H1 (cell line): Measurements from ENCODE around the gene MKNK2. TPM values are rescaled to one million over a fixed set of nuclear protein-coding genes. Genes with fewer than 3 reads are reported as not detected.

Experiments used
- CTCF ChIA-PET: fragments of 300-600 bp; sonication (Branson Sonifier 250); formaldehyde crosslinking; loops from one replicate; lab custom pipeline; 2021; ENCODE audit not compliant: partially characterized antibody; lab: Charles Lee
- POLR2A ChIA-PET: fragments of 300-600 bp; sonication (Branson Sonifier 250); formaldehyde crosslinking; loops from one replicate; lab custom pipeline; 2021; ENCODE audit warnings: inconsistent platforms; ENCODE audit not compliant: partially characterized antibody; lab: Charles Lee
- DNase-seq, 2 experiments: peaks; one replicate each; pipeline versions ENCODE4 v3.0.0 to v3.0.0-alpha.2; 2010 to 2022; ENCODE audit warnings: low spot score in 2 of 2, low read depth in 1 of 2, mixed read lengths in 1 of 2
- FAIRE-seq: peaks from 2 replicates; lab custom pipeline; 2011; peaks lifted over from hg19 to GRCh38; lab: Jason Lieb, UNC
- H2AFZ ChIP-seq: 2 replicates; pipeline ENCODE4 v1.8.1; 2012; ENCODE audit warnings: low read length, inconsistent platforms
- H2AK5ac ChIP-seq: 2 replicates; pipeline ENCODE4 v1.6.1; 2013; ENCODE audit warnings: low read depth, low read length
- H2BK120ac ChIP-seq: replicated peaks from 2 replicates; pipeline ENCODE3; 2013; ENCODE audit warnings: low read depth, low read length, inconsistent platforms
- H2BK12ac ChIP-seq: 2 replicates; pipeline ENCODE4 v1.6.1; 2013; ENCODE audit warnings: low read depth, low read length
- H2BK15ac ChIP-seq: 2 replicates; pipeline ENCODE4 v1.6.1; 2013; ENCODE audit warnings: low read length
- H2BK20ac ChIP-seq: 2 replicates; pipeline ENCODE4 v1.6.1; 2013; ENCODE audit warnings: low read length
- H2BK5ac ChIP-seq: 2 replicates; pipeline ENCODE4 v1.6.1; 2013; ENCODE audit warnings: low read depth, low read length
- H3K14ac ChIP-seq: 2 replicates; pipeline ENCODE4 v1.6.1; 2013; ENCODE audit warnings: inconsistent platforms; ENCODE audit not compliant: insufficient read length
- H3K18ac ChIP-seq: 2 replicates; pipeline ENCODE4 v1.6.1; 2013; ENCODE audit warnings: low read length; ENCODE audit errors: extremely low read depth
- H3K23ac ChIP-seq: 2 replicates; pipeline ENCODE4 v1.6.1; 2013; ENCODE audit warnings: inconsistent platforms; ENCODE audit not compliant: insufficient read length
- H3K23me2 ChIP-seq: 2 replicates; pipeline ENCODE4 v1.6.1; 2013; ENCODE audit warnings: low read depth, low read length
- H3K27ac ChIP-seq: 2 replicates; pipeline ENCODE4 v1.6.1; 2011; ENCODE audit warnings: low read depth, low read length, inconsistent platforms
- H3K27me3 ChIP-seq, 4 experiments: replicated peaks in 1 of 4; 1 replicate in 1 of 4; 2 replicates in 3 of 4; pipeline versions ENCODE4 v1.6.1 to v1.8.1; 2011 to 2013; ENCODE audit warnings: low read length in 3 of 4, mild to moderate bottlenecking in 3 of 4, inconsistent platforms in 2 of 4, mixed read lengths in 2 of 4, moderate library complexity in 1 of 4; ENCODE audit not compliant: control insufficient read depth in 3 of 4, insufficient read depth in 3 of 4; ENCODE audit errors: extremely low read depth in 1 of 4
- H3K36me3 ChIP-seq, 4 experiments: 2 replicates each; pipeline versions ENCODE4 v1.6.1 to v1.8.1; 2011 to 2013; ENCODE audit warnings: mild to moderate bottlenecking in 4 of 4, low read length in 3 of 4, moderate library complexity in 2 of 4, control low read depth in 1 of 4, inconsistent platforms in 1 of 4; ENCODE audit not compliant: insufficient read depth in 4 of 4, control insufficient read depth in 2 of 4
- H3K4ac ChIP-seq: replicated peaks from 2 replicates; pipeline ENCODE3; 2013; ENCODE audit warnings: low read length, low read depth, mixed read lengths, inconsistent platforms; ENCODE audit not compliant: insufficient read length
- H3K4me1 ChIP-seq, 4 experiments: replicated peaks in 1 of 4; 1 replicate in 1 of 4; 2 replicates in 3 of 4; pipeline versions ENCODE4 v1.6.1 to v1.8.1; 2011 to 2013; ENCODE audit warnings: low read length in 3 of 4, inconsistent platforms in 2 of 4, mixed read lengths in 1 of 4; ENCODE audit not compliant: insufficient read depth in 4 of 4, control insufficient read depth in 3 of 4
- H3K4me2 ChIP-seq, 2 experiments: 2 replicates each; pipeline versions ENCODE4 v1.6.1 to v1.8.1; 2011 to 2013; ENCODE audit warnings: low read depth in 2 of 2, low read length in 2 of 2, control low read depth in 1 of 2, inconsistent platforms in 1 of 2, mild to moderate bottlenecking in 1 of 2; ENCODE audit not compliant: insufficient read depth in 1 of 2
- H3K4me3 ChIP-seq, 4 experiments: fragments of 200-600, 300-600 bp in 1 of 4; sonication (generic), shearing (Covaris generic), sonication (Bioruptor Twin) in 1 of 4; 2 replicates each; pipeline versions ENCODE4 v1.5.1 to v1.8.1; 2011 to 2016; ENCODE audit warnings: low read length in 4 of 4, low read depth in 3 of 4, control low read depth in 2 of 4, inconsistent platforms in 2 of 4, mild to moderate bottlenecking in 2 of 4, mixed read lengths in 1 of 4, moderate library complexity in 1 of 4; ENCODE audit not compliant: insufficient read depth in 2 of 4; ENCODE audit errors: extremely low read depth in 1 of 4
- H3K56ac ChIP-seq: replicated peaks from 2 replicates; pipeline ENCODE3; 2013; ENCODE audit warnings: low read depth, mild to moderate bottlenecking, mixed read lengths, low read length, inconsistent platforms; ENCODE audit not compliant: insufficient read length
- H3K79me1 ChIP-seq: 2 replicates; pipeline ENCODE4 v1.6.1; 2013; ENCODE audit warnings: low read depth, low read length, control low read depth
- H3K79me2 ChIP-seq, 2 experiments: 2 replicates each; pipeline versions ENCODE4 v1.6.1 to v1.8.1; 2012 to 2013; ENCODE audit warnings: low read length in 2 of 2, mild to moderate bottlenecking in 2 of 2, inconsistent platforms in 1 of 2; ENCODE audit not compliant: insufficient read depth in 2 of 2, control insufficient read depth in 1 of 2
- H3K9ac ChIP-seq, 4 experiments: replicated peaks in 1 of 4; 1 replicate in 1 of 4; 2 replicates in 3 of 4; pipeline versions ENCODE4 v1.6.1 to v1.8.1; 2011 to 2013; ENCODE audit warnings: low read depth in 3 of 4, low read length in 3 of 4, control low read depth in 2 of 4, mild to moderate bottlenecking in 2 of 4, moderate library complexity in 2 of 4, inconsistent platforms in 1 of 4; ENCODE audit errors: extremely low read depth in 1 of 4
- H3K9me3 ChIP-seq, 2 experiments: 2 replicates each; pipeline versions ENCODE4 v1.6.1 to v1.8.1; 2012 to 2013; ENCODE audit warnings: mild to moderate bottlenecking in 2 of 2, moderate library complexity in 2 of 2, control low read depth in 1 of 2, inconsistent platforms in 1 of 2, low read depth in 1 of 2, low read length in 1 of 2, mixed read lengths in 1 of 2; ENCODE audit not compliant: insufficient read depth in 2 of 2
- H4K20me1 ChIP-seq, 2 experiments: replicated peaks in 1 of 2; 2 replicates each; pipeline versions ENCODE3 to v1.8.1; 2011 to 2013; ENCODE audit warnings: inconsistent platforms in 2 of 2, low read length in 2 of 2, mild to moderate bottlenecking in 1 of 2; ENCODE audit not compliant: insufficient read depth in 2 of 2, control insufficient read depth in 1 of 2
- H4K5ac ChIP-seq: 2 replicates; pipeline ENCODE4 v1.6.1; 2013; ENCODE audit warnings: low read length, low read depth, mixed read lengths, inconsistent platforms; ENCODE audit not compliant: insufficient read length
- H4K8ac ChIP-seq: 2 replicates; pipeline ENCODE4 v1.8.0; 2013; ENCODE audit warnings: mild to moderate bottlenecking, moderate library complexity, low read length, inconsistent platforms; ENCODE audit not compliant: insufficient read depth; ENCODE audit errors: extremely low read depth
- H4K91ac ChIP-seq: replicated peaks from 2 replicates; pipeline ENCODE3; 2013; ENCODE audit warnings: low read length, mixed read lengths, inconsistent platforms; ENCODE audit not compliant: insufficient read length
- BRCA1 ChIP-seq: IDR thresholded peaks from 2 replicates; pipeline ENCODE4 v1.6.1; 2012; ENCODE audit warnings: low read depth, low read length, improper control_type of control experiment
- CBX5 ChIP-seq: fragments of 300-800, 300-1000 bp; sonication (generic); IDR thresholded peaks from 2 replicates; pipeline ENCODE4 v1.7.1; 2016; ENCODE audit warnings: antibody characterized with exemption, low read length, low read depth
- CBX8 ChIP-seq: fragments of 300-800, 300-1000 bp; sonication (generic); IDR thresholded peaks from 2 replicates; pipeline ENCODE4 v1.7.1; 2016; ENCODE audit warnings: low read depth, low read length, borderline replicate concordance
- CREB1 ChIP-seq: IDR thresholded peaks from 2 replicates; pipeline ENCODE4 v1.6.1; 2012; ENCODE audit warnings: inconsistent platforms
- EGR1 ChIP-seq: IDR thresholded peaks from 2 replicates; pipeline ENCODE4 v1.6.1; 2011; ENCODE audit warnings: low read depth, low read length, borderline replicate concordance
- GABPA ChIP-seq: IDR thresholded peaks from 2 replicates; pipeline ENCODE4 v1.6.1; 2011; ENCODE audit warnings: mild to moderate bottlenecking, low read length, moderate library complexity, borderline replicate concordance; ENCODE audit not compliant: insufficient read depth
- HDAC6 ChIP-seq: IDR thresholded peaks from one replicate; pipeline ENCODE4 v1.7.1; 2012; ENCODE audit warnings: low read depth, mild to moderate bottlenecking, inconsistent platforms, low read length, moderate library complexity
- KDM4A ChIP-seq: IDR thresholded peaks from one replicate; pipeline ENCODE4 v1.7.1; 2012; ENCODE audit warnings: low read depth, mild to moderate bottlenecking, moderate library complexity, low read length, inconsistent platforms; ENCODE audit not compliant: severe bottlenecking
- NANOG ChIP-seq: IDR thresholded peaks from 2 replicates; pipeline ENCODE4 v1.6.1; 2011; ENCODE audit warnings: low read length, low read depth, mild to moderate bottlenecking, inconsistent platforms; ENCODE audit not compliant: insufficient read depth, poor library complexity, severe bottlenecking
- RNF2 ChIP-seq: fragments of 200-900, 300-1000 bp; sonication (generic); IDR thresholded peaks from 2 replicates; pipeline ENCODE4 v1.7.1; 2016; ENCODE audit warnings: borderline replicate concordance, low read depth, mild to moderate bottlenecking, antibody characterized with exemption, low read length; ENCODE audit not compliant: poor library complexity, severe bottlenecking; ENCODE audit errors: missing control alignments
- SP4 ChIP-seq: IDR thresholded peaks from 2 replicates; pipeline ENCODE4 v1.6.1; 2012; ENCODE audit warnings: low read length, inconsistent platforms
- TAF7 ChIP-seq: optimal IDR thresholded peaks from 2 replicates; pipeline ENCODE3; 2011; ENCODE audit warnings: low read depth, mild to moderate bottlenecking, inconsistent platforms, low read length, moderate library complexity, borderline replicate concordance
- TCF12 ChIP-seq: IDR thresholded peaks from 2 replicates; pipeline ENCODE4 v1.6.1; 2011; ENCODE audit warnings: low read depth, mild to moderate bottlenecking, low read length
- TEAD4 ChIP-seq: IDR thresholded peaks from 2 replicates; pipeline ENCODE4 v1.6.1; 2012; ENCODE audit warnings: low read depth, low read length, inconsistent platforms, mixed read lengths
- WGBS, 2 experiments: shearing (Covaris generic) in 1 of 2; methylation state at CpG; one replicate each; pipeline versions ENCODE4 v1.1.6 to v1.1.7; 2013 to 2015; ENCODE audit warnings: low lambda C conversion rate in 2 of 2, mixed read lengths in 2 of 2, inconsistent platforms in 1 of 2, low coverage in 1 of 2, missing lambda C conversion rate in 1 of 2; ENCODE audit not compliant: insufficient replicate concordance in 2 of 2, insufficient coverage in 1 of 2, insufficient read length in 1 of 2; ENCODE audit errors: extremely low coverage in 1 of 2, missing lambda C conversion rate in 1 of 2; 5-methylcytosine and 5-hydroxymethylcytosine counted together
- polyA plus RNA-seq, 7 experiments: library from polyadenylated mRNA; depleted of rRNA in 3 of 7; stranded (reverse) in 5 of 7; unstranded in 2 of 7; fragments of >200 nt in 5 of 7; fragments of 200-250 nt in 2 of 7; gene quantifications; 1 replicate in 5 of 7; 2 replicates in 1 of 7; 4 replicates in 1 of 7; pipeline versions ENCODE4 v1.2.1 to v1.2.3, GENCODE V29; 2011 to 2013; ENCODE audit warnings: missing spikeins in 2 of 7, mixed read lengths in 2 of 7
- total RNA-seq: library from RNA; stranded (reverse); fragmentation: NEBNext Ultra II Directional; extraction: Animal tissue kit (Norgen Biotek cat#: 25700); gene quantifications from 2 replicates; pipeline ENCODE4 v1.2.1, GENCODE V29; 2021

Gene MKNK2
- total and polyA plus RNA-seq, 2 of the 8 experiments (the other 6 are each of a cell fraction or from before 2014, with no cell fraction given): 163 to 166 TPM

- no peak overlapping the region for H3K14ac ChIP-seq
- H3K4me3 ChIP-seq: no peak overlapping the region
- no peak overlapping the region for H3K56ac ChIP-seq
- H3K79me2 ChIP-seq: peaks cover 0 to 3% of the 10 kb centered on the region in 2 experiments; a peak in 1 of 4 replicates
- 95% methylated on average over 8 of the region's 8 CpGs; no CpG with 5 or more reads in 1 of the 2 experiments for WGBS, 2 experiments
- no peak overlapping the region for H4K91ac ChIP-seq
- H3K27ac ChIP-seq: no peak overlapping the region
- no peak overlapping the region for H2BK120ac ChIP-seq
- H3K9ac ChIP-seq: no peak overlapping the region
- H3K23ac ChIP-seq: no peak overlapping the region
- peaks cover 3 to 13% of the 10 kb centered on the region in 2 experiments for H4K20me1 ChIP-seq
- H2BK15ac ChIP-seq: no peak overlapping the region
- H2BK5ac ChIP-seq: no peak overlapping the region
- H2AFZ ChIP-seq: no peak overlapping the region
- no peak overlapping the region for H3K4ac ChIP-seq
- no peak overlapping the region for H2AK5ac ChIP-seq
- no peak for DNase-seq
- no peak for FAIRE-seq
- H4K8ac ChIP-seq: no peak overlapping the region
- peaks cover 7 to 8% of the 10 kb centered on the region in 2 experiments; a peak in 1 of 4 replicates for H3K9me3 ChIP-seq
- no peak overlapping the region for H2BK12ac ChIP-seq
- H3K4me2 ChIP-seq: no peak overlapping the region
- peaks cover 7 to 29% (median 20%) of the 10 kb centered on the region in 4 experiments for H3K36me3 ChIP-seq
- no peak overlapping the region for H2BK20ac ChIP-seq
- peaks cover 0 to 14% (median under 1%) of the 10 kb centered on the region in 4 experiments; a peak in 6 of 7 replicates for H3K4me1 ChIP-seq
- ChIA-PET POLR2A (interaction anchor here (1.6 to 27.5 kb wide), 2 partner anchors 14 to 17 kb away, joined by 4 to 524 read pairs; partner anchors contain the start of gene MKNK2), CTCF (interaction anchor here (1.2 to 1.8 kb wide), 4 partner anchors 16 to 167 kb away, joined by 3 to 9 read pairs (median 4); no protein-coding TSS in a partner anchor)
- H4K5ac ChIP-seq: no peak overlapping the region
- no peaks in the 10 kb centered on the region for H3K23me2 ChIP-seq
- H3K27me3 ChIP-seq: no peaks in the 10 kb centered on the region
- H3K18ac ChIP-seq: no peak overlapping the region
- H3K79me1 ChIP-seq: 0 out of 2 replicates have a peak, but pooled peaks cover 2% of the 10 kb centered on the region
- no peak for TF ChIP-seq SP4
- TF ChIP-seq CBX8: no peak
- TF ChIP-seq HDAC6: no peak
- TF ChIP-seq TAF7: no peak
- no peak for TF ChIP-seq RNF2
- TF ChIP-seq CREB1: no peak
- TF ChIP-seq GABPA: no peak
- no peak for TF ChIP-seq TEAD4
- no peak for TF ChIP-seq EGR1
- TF ChIP-seq BRCA1: no peak
- no peak for TF ChIP-seq CBX5
- TF ChIP-seq KDM4A: no peak
- TF ChIP-seq TCF12: no peak
- no peak for TF ChIP-seq NANOG
These were observed 14.6 kb downstream of the MKNK2 start for GRCh38 chr19:2036424-2036823.
